ENCODE measurements around the gene UNC5A. TPM values are rescaled to one million over a fixed set of nuclear protein-coding genes. Genes with fewer than 3 reads are reported as not detected.

UNC5A gene
- total RNA-seq, 4 donors from 2014 or later: 0.34 to 0.67 (median 0.67) TPM; not detected in 1

- H3K36me3 ChIP-seq: no peaks in the 10 kb centered on the region
- no peaks in the 10 kb centered on the region for H3K4me1 ChIP-seq
- H3K9me3 ChIP-seq: no peaks in the 10 kb centered on the region
- no peak for DNase-seq
- H3K4me3 ChIP-seq (replicated peaks in 1 of 3): no peak overlapping the region
- H3K27me3 ChIP-seq: no peaks in the 10 kb centered on the region
- TF ChIP-seq CTCF (IDR thresholded peaks at IDR 0.05): no peak
- TF ChIP-seq POLR2A (IDR thresholded peaks at IDR 0.05): no peak
- intact Hi-C loops (cut with DNase I): no loop called here
- WGBS, 2 donors: 84 to 93% methylated on average over 11 to 17 of the region's 17 CpGs
- no peak overlapping the region for H3K27ac ChIP-seq
Observed at GRCh38 chr5:176883700-176884570, 73.6 kb downstream of the UNC5A start.

- WGBS, 2 donors: 30 to 54% methylated on average over 4 of the region's 4 CpGs
- intact Hi-C loops (cut with DNase I): no loop called here
- H3K9me3 ChIP-seq: no peaks in the 10 kb centered on the region
- no peak for DNase-seq
- no peaks in the 10 kb centered on the region for H3K4me1 ChIP-seq
- no peak overlapping the region for H3K27ac ChIP-seq
- H3K36me3 ChIP-seq: no peaks in the 10 kb centered on the region
- no peaks in the 10 kb centered on the region for H3K27me3 ChIP-seq
- TF ChIP-seq CTCF (IDR thresholded peaks at IDR 0.05): no peak
- TF ChIP-seq POLR2A (IDR thresholded peaks at IDR 0.05): no peak
- no peak overlapping the region for H3K4me3 ChIP-seq (replicated peaks in 1 of 3)
Observed at GRCh38 chr5:176884571-176884890, 74.2 kb downstream of the UNC5A start.

DNA sequence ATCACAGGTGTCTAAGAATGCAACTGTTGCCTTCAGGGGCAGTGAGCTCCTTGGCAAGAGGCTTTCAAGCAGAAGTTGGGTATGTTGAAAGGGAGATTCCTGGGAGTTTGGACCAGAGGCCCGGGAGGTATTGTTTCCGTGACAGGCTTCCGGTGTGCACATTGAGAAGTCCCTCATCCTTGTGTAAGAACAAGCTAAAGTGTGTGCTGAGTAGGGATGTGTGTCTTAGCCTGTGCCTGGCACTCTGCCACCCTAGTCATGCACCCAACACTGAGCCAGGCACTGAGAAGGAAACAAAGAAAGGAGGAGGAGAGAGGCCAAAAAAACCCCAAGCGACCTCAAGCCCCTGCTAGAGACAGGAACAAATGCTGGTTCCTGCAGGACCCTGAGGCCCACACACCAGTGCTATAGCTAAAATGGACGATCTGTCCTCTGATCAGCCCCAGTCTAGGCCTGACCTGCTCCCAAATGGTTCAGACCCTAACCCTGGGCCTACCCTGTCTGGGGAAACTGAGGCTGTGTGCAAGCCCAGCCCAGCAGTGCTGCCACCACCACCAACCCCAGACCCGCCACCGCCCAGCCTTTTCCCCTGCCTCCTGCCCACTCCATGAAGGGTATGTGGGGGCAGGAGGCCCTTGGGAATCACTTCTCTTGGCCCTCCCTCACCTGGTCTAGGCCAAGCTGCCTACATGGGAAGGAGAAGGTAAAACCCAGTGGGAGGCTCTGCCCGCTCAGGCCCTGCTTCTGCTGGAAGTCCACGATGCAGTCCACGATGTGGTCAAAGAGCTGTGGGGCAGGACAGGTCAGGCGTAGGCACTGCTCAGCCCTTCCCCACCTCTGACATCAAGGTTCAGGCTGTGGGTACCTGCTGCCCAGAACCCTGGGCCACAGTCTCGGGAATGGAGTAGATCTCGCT is 76.2 kb downstream of the UNC5A start:
- 83 to 85% methylated on average over 5 to 12 of the region's 13 CpGs for WGBS, 2 donors
- intact Hi-C loops (cut with DNase I): no loop called here
- Histone ChIP-seq H3K27ac (no peak overlapping the region), H3K9me3 (no peaks in the 10 kb centered on the region), H3K4me3 (replicated peaks in 1 of 3) (no peak overlapping the region), H3K36me3 (no peaks in the 10 kb centered on the region), H3K4me1 (no peaks in the 10 kb centered on the region), H3K27me3 (no peaks in the 10 kb centered on the region)
- DNase-seq: no peak
- TF ChIP-seq POLR2A (IDR thresholded peaks at IDR 0.05) (no peak), CTCF (IDR thresholded peaks at IDR 0.05) (no peak)

DNA sequence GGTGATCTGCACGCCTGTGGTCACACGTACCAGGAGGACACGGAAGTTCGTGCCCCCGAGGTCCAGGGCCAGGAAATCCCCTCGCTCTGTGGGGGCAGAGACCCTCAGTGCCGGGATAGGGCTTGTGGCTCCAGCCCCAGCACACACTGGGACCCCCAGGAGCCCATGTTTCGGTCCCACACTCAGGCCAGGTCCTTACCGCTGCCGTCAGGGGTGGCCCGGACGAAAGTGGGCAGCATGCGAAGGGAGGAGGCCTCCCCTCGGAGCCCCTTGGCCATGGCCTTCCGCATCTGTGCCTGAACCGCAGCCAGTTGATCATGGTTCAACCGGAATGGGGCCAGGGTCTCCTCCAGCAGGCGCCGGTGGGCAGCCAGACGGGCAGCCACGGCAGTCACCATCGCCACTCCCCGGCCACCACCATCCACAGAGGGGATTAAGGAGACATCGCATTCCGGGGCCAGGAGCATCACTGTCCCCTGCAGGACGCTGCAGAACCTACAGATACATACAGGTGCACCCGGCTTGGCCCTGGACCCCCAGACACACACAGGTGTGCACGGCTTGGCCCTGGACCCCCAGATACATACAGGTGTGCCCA is 77.0 kb downstream of the UNC5A start:
- no peak overlapping the region for H3K4me3 ChIP-seq (replicated peaks in 1 of 3)
- 84 to 95% methylated on average over 12 to 14 of the region's 28 CpGs for WGBS, 2 donors
- no peaks in the 10 kb centered on the region for H3K27me3 ChIP-seq
- intact Hi-C loops (cut with DNase I): no loop called here
- TF ChIP-seq POLR2A (IDR thresholded peaks at IDR 0.05) (no peak), CTCF (IDR thresholded peaks at IDR 0.05) (no peak)
- no peaks in the 10 kb centered on the region for H3K4me1 ChIP-seq
- no peak overlapping the region for H3K27ac ChIP-seq
- H3K9me3 ChIP-seq: no peaks in the 10 kb centered on the region
- no peaks in the 10 kb centered on the region for H3K36me3 ChIP-seq
- DNase-seq: no peak
